Keratinocyte (primary cell): Measurements from ENCODE around the gene UNKL. TPM values are rescaled to one million over a fixed set of nuclear protein-coding genes. Genes with fewer than 3 reads are reported as not detected.

Experiments used
- DNase-seq: peaks from one replicate; pipeline ENCODE4 v3.0.0-alpha.2; 2011; ENCODE audit warnings: low read depth, missing footprints, low spot score
- FAIRE-seq: peaks from 2 replicates; lab custom pipeline; 2011; peaks lifted over from hg19 to GRCh38; lab: Jason Lieb, UNC
- H2AFZ ChIP-seq: 2 replicates; pipeline ENCODE4 v1.6.0; 2012; ENCODE audit warnings: low read length, control low read depth, inconsistent platforms; ENCODE audit not compliant: control insufficient read depth
- H3K27ac ChIP-seq: 2 replicates; pipeline ENCODE4 v1.5.1; 2011; ENCODE audit warnings: low read length; ENCODE audit not compliant: control insufficient read depth, insufficient read depth
- H3K27me3 ChIP-seq: 3 replicates; pipeline ENCODE4 v1.6.0; 2011; ENCODE audit warnings: low read length; ENCODE audit not compliant: control insufficient read depth, insufficient read depth; ENCODE audit errors: extremely low read depth
- H3K36me3 ChIP-seq, 2 experiments: 2 replicates in 1 of 2; 3 replicates in 1 of 2; pipeline ENCODE4 v1.5.1; 2011; ENCODE audit warnings: low read length in 2 of 2, mild to moderate bottlenecking in 1 of 2; ENCODE audit not compliant: control insufficient read depth in 2 of 2, insufficient read depth in 2 of 2; ENCODE audit errors: extremely low read depth in 1 of 2
- H3K4me1 ChIP-seq: 3 replicates; pipeline ENCODE4 v1.5.1; 2011; ENCODE audit warnings: low read length; ENCODE audit not compliant: control insufficient read depth, insufficient read depth; ENCODE audit errors: extremely low read depth
- H3K4me2 ChIP-seq: 3 replicates; pipeline ENCODE4 v1.6.0; 2011; ENCODE audit warnings: low read depth, low read length; ENCODE audit not compliant: control insufficient read depth, insufficient read depth; ENCODE audit errors: extremely low read depth
- H3K4me3 ChIP-seq, 3 experiments: fragments of 200-600 bp in 1 of 3; sonication (generic) in 1 of 3; 2 replicates in 2 of 3; 3 replicates in 1 of 3; pipeline ENCODE4 v1.5.1; 2011 to 2016; ENCODE audit warnings: low read length in 3 of 3, mild to moderate bottlenecking in 3 of 3, control low read depth in 2 of 3, inconsistent platforms in 1 of 3, low read depth in 1 of 3, mixed read lengths in 1 of 3, mixed run types in 1 of 3, moderate library complexity in 1 of 3; ENCODE audit not compliant: control insufficient read depth in 2 of 3, insufficient read depth in 2 of 3; ENCODE audit errors: extremely low read depth in 1 of 3
- H3K79me2 ChIP-seq: 2 replicates; pipeline ENCODE4 v1.6.0; 2012; ENCODE audit warnings: low read length; ENCODE audit not compliant: control insufficient read depth, insufficient read depth
- H3K9ac ChIP-seq: 3 replicates; pipeline ENCODE4 v1.6.0; 2011; ENCODE audit warnings: low read length; ENCODE audit not compliant: control insufficient read depth, insufficient read depth; ENCODE audit errors: extremely low read depth
- H3K9me1 ChIP-seq: 3 replicates; pipeline ENCODE4 v1.6.0; 2011; ENCODE audit warnings: low read length; ENCODE audit not compliant: control insufficient read depth, insufficient read depth; ENCODE audit errors: extremely low read depth
- H3K9me3 ChIP-seq: 2 replicates; pipeline ENCODE4 v1.5.1; 2012; ENCODE audit warnings: low read depth, low read length; ENCODE audit not compliant: control insufficient read depth
- H4K20me1 ChIP-seq: 3 replicates; pipeline ENCODE4 v1.6.0; 2011; ENCODE audit warnings: low read length; ENCODE audit not compliant: control insufficient read depth, insufficient read depth; ENCODE audit errors: extremely low read depth
- EZH2 ChIP-seq: IDR thresholded peaks from one replicate; pipeline ENCODE4 v1.6.1; 2012; ENCODE audit warnings: inconsistent platforms, mild to moderate bottlenecking, low read length, moderate library complexity
- dilution Hi-C: fragments of 300-500 bp; cut with MboI; formaldehyde crosslinking; loops from one replicate; pipeline ENCODE4 v1.7.0; 2020; ENCODE audit warnings: low sequenced_read_pairs; ENCODE audit not compliant: extremely low pct_ligation_motif_present
- polyA plus RNA-seq, 5 experiments: library from polyadenylated mRNA; depleted of rRNA in 3 of 5; stranded (reverse) in 3 of 5; stranded (forward) in 1 of 5; unstranded in 1 of 5; fragments of >200 nt; gene quantifications; 1 replicate in 1 of 5; 2 replicates in 3 of 5; 3 replicates in 1 of 5; pipeline versions ENCODE4 v1.2.1 to v1.2.3, GENCODE V29; 2011 to 2012; ENCODE audit warnings: missing spikeins in 2 of 5, low read depth in 1 of 5, low replicate concordance in 1 of 5
- TF ChIP-seq, protein P1 (sequence below), 3 experiments: IDR thresholded peaks in 1 of 3; conservative IDR thresholded peaks in 1 of 3; optimal IDR thresholded peaks in 1 of 3; 2 replicates in 2 of 3; 3 replicates in 1 of 3; pipeline versions ENCODE3 to v1.5.1; 2011; ENCODE audit warnings: low read length in 3 of 3, mild to moderate bottlenecking in 3 of 3, moderate library complexity in 2 of 3, control low read depth in 1 of 3, inconsistent platforms in 1 of 3; ENCODE audit not compliant: insufficient read depth in 2 of 3; ENCODE audit errors: extremely low read depth in 1 of 3

The UNKL gene
- polyA plus RNA-seq, 1 donor (not counting 4 experiments of a cell fraction or from before 2014, with no cell fraction given): 2.3 TPM

DNA sequence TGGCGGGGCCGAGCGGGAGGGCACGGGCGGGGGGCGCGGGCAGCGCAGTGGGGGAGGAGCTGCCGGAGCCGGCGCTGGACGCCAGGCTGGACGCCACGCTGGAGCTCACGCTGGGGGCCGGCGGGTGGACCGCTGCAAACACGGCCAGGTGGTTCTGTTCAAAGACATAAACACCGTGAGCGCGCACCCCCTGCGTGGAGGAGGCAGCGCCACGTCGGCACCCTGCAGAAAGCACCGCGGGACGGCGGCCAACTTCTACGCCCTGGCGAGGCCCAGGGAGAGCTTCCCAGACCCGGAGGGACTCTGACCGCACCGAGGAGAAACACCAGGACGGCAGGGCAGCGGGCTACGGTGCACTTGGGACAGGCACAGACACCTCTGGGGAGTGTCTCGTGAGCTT lies 29.3 kb downstream of the UNKL start:
- Histone ChIP-seq H3K9me1 (no peaks in the 10 kb centered on the region), H3K9ac (no peak overlapping the region), H3K4me1 (no peaks in the 10 kb centered on the region), H4K20me1 (no peaks in the 10 kb centered on the region), H3K4me3 (no peak overlapping the region), H3K27me3 (no peaks in the 10 kb centered on the region), H3K9me3 (no peaks in the 10 kb centered on the region), H3K36me3 (peaks cover 0 to 4% of the 10 kb centered on the region in 2 experiments), H2AFZ (no peak overlapping the region), H3K27ac (no peak overlapping the region), H3K79me2 (no peaks in the 10 kb centered on the region), H3K4me2 (no peak overlapping the region)
- dilution Hi-C loops: no loop called here
- TF ChIP-seq EZH2: no peak
- TF ChIP-seq, protein P1, sequence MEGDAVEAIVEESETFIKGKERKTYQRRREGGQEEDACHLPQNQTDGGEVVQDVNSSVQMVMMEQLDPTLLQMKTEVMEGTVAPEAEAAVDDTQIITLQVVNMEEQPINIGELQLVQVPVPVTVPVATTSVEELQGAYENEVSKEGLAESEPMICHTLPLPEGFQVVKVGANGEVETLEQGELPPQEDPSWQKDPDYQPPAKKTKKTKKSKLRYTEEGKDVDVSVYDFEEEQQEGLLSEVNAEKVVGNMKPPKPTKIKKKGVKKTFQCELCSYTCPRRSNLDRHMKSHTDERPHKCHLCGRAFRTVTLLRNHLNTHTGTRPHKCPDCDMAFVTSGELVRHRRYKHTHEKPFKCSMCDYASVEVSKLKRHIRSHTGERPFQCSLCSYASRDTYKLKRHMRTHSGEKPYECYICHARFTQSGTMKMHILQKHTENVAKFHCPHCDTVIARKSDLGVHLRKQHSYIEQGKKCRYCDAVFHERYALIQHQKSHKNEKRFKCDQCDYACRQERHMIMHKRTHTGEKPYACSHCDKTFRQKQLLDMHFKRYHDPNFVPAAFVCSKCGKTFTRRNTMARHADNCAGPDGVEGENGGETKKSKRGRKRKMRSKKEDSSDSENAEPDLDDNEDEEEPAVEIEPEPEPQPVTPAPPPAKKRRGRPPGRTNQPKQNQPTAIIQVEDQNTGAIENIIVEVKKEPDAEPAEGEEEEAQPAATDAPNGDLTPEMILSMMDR (optimal IDR thresholded peaks at IDR 0.05 in 1 of 3, IDR thresholded peaks at IDR 0.05 in 1 of 3, conservative IDR thresholded peaks at IDR 0.05 in 1 of 3; ENCODE audit: extremely low read depth in 1 of 3, insufficient read depth in 2 of 3, low read length in 3 of 3): no peak
- FAIRE-seq (no peak), DNase-seq (no peak)

DNA sequence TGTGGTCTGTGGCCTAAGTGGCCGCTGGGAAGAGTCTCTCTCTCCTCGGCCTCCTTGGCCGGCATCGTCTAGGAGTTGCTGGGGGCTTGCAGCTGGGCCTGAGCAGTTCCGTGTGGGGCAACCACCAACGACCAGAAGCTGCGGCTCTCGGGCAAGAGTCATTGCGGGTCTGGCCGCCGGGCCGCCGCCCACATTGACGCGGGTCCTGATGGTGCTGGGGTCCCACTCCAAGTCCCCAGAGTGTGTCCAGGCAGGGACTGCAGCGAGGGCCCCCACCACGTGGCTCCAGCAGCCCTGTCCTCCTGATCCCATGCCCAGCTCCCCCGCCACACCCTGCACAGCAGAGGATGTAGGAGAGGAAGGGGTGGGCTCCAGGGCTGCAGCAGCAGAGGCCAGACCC lies 30.9 kb downstream of the UNKL start:
- Histone ChIP-seq H3K9ac (no peak overlapping the region), H3K27ac (no peak overlapping the region), H3K27me3 (no peaks in the 10 kb centered on the region), H3K9me3 (no peaks in the 10 kb centered on the region), H3K79me2 (no peaks in the 10 kb centered on the region), H3K9me1 (no peaks in the 10 kb centered on the region), H3K4me2 (no peak overlapping the region), H4K20me1 (no peaks in the 10 kb centered on the region), H3K36me3 (no peaks in the 10 kb centered on the region), H3K4me3 (no peak overlapping the region), H3K4me1 (peaks cover 5% of the 10 kb centered on the region), H2AFZ (no peak overlapping the region)
- FAIRE-seq (no peak), DNase-seq (no peak)
- dilution Hi-C loops: no loop called here
- TF ChIP-seq, protein P1 (optimal IDR thresholded peaks at IDR 0.05 in 1 of 3, IDR thresholded peaks at IDR 0.05 in 1 of 3, conservative IDR thresholded peaks at IDR 0.05 in 1 of 3; ENCODE audit: extremely low read depth in 1 of 3, insufficient read depth in 2 of 3, low read length in 3 of 3): no peak
- TF ChIP-seq EZH2: no peak
